Measurements from ENCODE around the gene PRRC2B.
"Not testable (repeated sequence)": the region's sequence is repeated elsewhere in the genome, so short reads cannot be mapped to it uniquely, and the experiment has no call there.

PRRC2B gene

GRCh38 chr9:131361202-131361833 lies 32.6 kb upstream of the PRRC2B start:
- no peaks in the 10 kb centered on the region for H3K9me3 ChIP-seq (ENCODE audit: insufficient read depth, low read depth, low read length)
- 89% methylated on average over 8 of the region's 8 CpGs for WGBS
- no peaks in the 10 kb centered on the region for H3K36me3 ChIP-seq (ENCODE audit: insufficient read depth, low read length)
- H3K27ac ChIP-seq (ENCODE audit: low read depth, low read length): no peak overlapping the region
- no peaks in the 10 kb centered on the region for H3K27me3 ChIP-seq (ENCODE audit: insufficient read depth, low read length)
- H3K9ac ChIP-seq (ENCODE audit: low read depth, low read length): no peak overlapping the region
- peaks cover 15% of the 10 kb centered on the region for H3K4me1 ChIP-seq (ENCODE audit: insufficient read depth, low read length)
- H3K4me3 ChIP-seq (ENCODE audit: low read length): no peak overlapping the region

DNA sequence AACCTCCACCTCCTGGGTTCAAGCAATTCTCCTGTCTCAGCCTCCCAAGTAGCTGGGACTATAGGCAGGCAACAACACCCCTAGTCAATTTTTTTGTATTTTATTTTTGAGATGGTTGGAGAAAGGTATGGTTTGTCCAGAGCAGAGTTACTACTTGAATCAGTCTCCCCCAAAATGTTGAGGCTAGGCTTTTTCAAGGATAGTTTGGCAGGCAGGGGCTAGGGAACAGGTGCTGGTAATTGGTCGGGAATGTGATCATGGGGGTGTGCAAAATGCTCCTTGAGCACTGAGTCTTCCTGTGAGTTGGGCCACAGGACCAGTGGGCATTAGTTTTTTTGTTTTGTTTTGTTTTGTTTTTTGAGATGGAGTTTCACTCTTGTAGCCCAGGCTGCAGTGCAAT lies 28.3 kb upstream of the PRRC2B start:
- no peak overlapping the region for H3K4me3 ChIP-seq (ENCODE audit: low read length)
- no peak overlapping the region for H3K27ac ChIP-seq (ENCODE audit: low read depth, low read length)
- 98% methylated on average over 1 of the region's 1 CpG for WGBS
- no peaks in the 10 kb centered on the region for H3K27me3 ChIP-seq (ENCODE audit: insufficient read depth, low read length)
- peaks cover 4% of the 10 kb centered on the region; the same call in 1 of the 2 replicates for H3K4me1 ChIP-seq (ENCODE audit: insufficient read depth, low read length)
- no peaks in the 10 kb centered on the region for H3K36me3 ChIP-seq (ENCODE audit: insufficient read depth, low read length)
- no peak overlapping the region for H3K9ac ChIP-seq (ENCODE audit: low read depth, low read length)
- no peaks in the 10 kb centered on the region for H3K9me3 ChIP-seq (ENCODE audit: insufficient read depth, low read depth, low read length)

DNA sequence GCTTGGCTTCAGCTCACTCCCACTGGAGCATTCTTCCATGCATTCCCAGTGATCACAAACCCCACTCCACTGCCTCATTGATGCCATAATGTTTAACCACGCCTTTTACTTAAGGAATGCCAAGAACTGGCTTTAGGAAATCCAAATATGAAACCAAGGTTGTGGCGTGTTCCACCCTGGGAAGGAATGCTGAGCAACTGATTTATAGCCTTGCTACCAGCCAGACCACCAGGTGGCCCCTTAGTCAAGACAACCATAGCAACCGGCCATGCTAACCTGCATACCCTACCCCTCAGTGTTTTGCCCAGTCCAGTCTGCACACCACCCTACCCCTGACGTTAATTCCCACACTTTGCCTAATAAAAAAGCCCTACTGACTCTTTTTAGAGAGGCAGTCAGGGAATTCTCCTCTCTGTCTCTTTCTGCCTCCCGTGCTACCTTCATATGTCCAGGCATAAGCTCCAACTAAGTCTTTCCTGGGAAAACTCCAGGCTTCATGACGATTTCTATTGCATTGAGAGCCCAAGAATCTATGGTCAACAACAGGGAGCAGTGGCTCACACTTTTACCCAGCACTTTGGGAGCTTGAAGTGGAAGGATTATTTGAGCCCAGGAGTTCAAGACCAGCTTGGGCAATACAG lies 27.0 kb upstream of the PRRC2B start:
- Histone ChIP-seq H3K27me3 (ENCODE audit: insufficient read depth, low read length) (no peaks in the 10 kb centered on the region), H3K4me1 (ENCODE audit: insufficient read depth, low read length) (peaks cover 4% of the 10 kb centered on the region; the same call in 1 of the 2 replicates), H3K9me3 (ENCODE audit: insufficient read depth, low read depth, low read length) (no peaks in the 10 kb centered on the region), H3K36me3 (ENCODE audit: insufficient read depth, low read length) (no peaks in the 10 kb centered on the region), H3K4me3 (ENCODE audit: low read length) (no peak overlapping the region), H3K9ac (ENCODE audit: low read depth, low read length) (no peak overlapping the region), H3K27ac (ENCODE audit: low read depth, low read length) (peak overlapping the region; percentile 24; the same call in 1 of the 2 replicates)
- WGBS: 61% methylated on average over 6 of the region's 6 CpGs

DNA sequence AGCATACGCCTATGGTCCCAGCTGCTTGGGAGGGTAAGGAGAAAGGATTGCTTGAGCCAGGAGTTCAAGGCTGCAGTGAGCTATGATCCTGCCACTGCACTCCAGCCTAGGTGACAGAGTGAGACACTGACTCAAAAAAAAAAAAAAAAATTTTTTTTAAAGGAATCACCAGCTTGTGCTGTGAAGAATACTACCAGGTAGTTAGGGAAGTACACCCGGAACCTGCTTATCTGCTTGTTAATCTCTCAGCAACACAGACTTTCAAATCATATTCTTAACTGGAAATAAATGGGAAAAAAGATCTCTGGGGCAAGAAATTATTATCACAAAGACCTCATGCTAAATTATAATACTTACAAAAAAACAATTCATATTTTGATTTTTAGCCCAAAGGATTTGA lies 26.4 kb upstream of the PRRC2B start:
- peaks cover 4% of the 10 kb centered on the region; the same call in 1 of the 2 replicates for H3K4me1 ChIP-seq (ENCODE audit: insufficient read depth, low read length)
- no peak overlapping the region for H3K27ac ChIP-seq (ENCODE audit: low read depth, low read length)
- H3K4me3 ChIP-seq (ENCODE audit: low read length): no peak overlapping the region
- no peaks in the 10 kb centered on the region for H3K27me3 ChIP-seq (ENCODE audit: insufficient read depth, low read length)
- H3K9me3 ChIP-seq (ENCODE audit: insufficient read depth, low read depth, low read length): no peaks in the 10 kb centered on the region
- WGBS: 89% methylated on average over 1 of the region's 2 CpGs
- no peak overlapping the region for H3K9ac ChIP-seq (ENCODE audit: low read depth, low read length)
- no peaks in the 10 kb centered on the region for H3K36me3 ChIP-seq (ENCODE audit: insufficient read depth, low read length)

DNA sequence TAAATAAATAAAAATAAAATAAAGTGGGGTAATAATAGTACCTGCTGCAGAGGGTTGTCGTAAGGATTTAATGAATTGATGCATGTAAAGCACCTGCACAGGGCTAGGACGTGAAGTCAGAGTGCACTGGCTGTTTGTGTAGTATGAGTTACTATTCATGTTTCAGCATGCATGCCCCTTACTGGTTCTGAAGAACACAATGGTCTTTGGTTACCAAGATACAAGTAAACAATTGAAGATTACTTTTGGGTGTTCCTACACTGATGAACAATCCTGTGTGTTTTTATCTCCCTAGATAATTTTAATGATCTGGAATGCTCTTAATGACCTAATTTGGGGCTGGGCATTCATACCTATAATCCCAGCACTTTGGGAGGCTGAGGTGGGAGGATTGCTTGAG lies 23.2 kb upstream of the PRRC2B start:
- no peaks in the 10 kb centered on the region for H3K27me3 ChIP-seq (ENCODE audit: insufficient read depth, low read length)
- no peaks in the 10 kb centered on the region for H3K36me3 ChIP-seq (ENCODE audit: insufficient read depth, low read length)
- no peak overlapping the region for H3K9ac ChIP-seq (ENCODE audit: low read depth, low read length)
- peaks cover 4% of the 10 kb centered on the region; the same call in 1 of the 2 replicates for H3K4me1 ChIP-seq (ENCODE audit: insufficient read depth, low read length)
- H3K4me3 ChIP-seq (ENCODE audit: low read length): no peak overlapping the region
- no peaks in the 10 kb centered on the region for H3K9me3 ChIP-seq (ENCODE audit: insufficient read depth, low read depth, low read length)
- no peak overlapping the region for H3K27ac ChIP-seq (ENCODE audit: low read depth, low read length)
- 87% methylated on average over 2 of the region's 2 CpGs for WGBS

- peak overlapping the region; percentile 79 for H3K4me3 ChIP-seq (ENCODE audit: low read length)
- H3K36me3 ChIP-seq (ENCODE audit: insufficient read depth, low read length); H3K27me3 ChIP-seq (ENCODE audit: insufficient read depth, low read length); H3K4me1 ChIP-seq (ENCODE audit: insufficient read depth, low read length); H3K9me3 ChIP-seq (ENCODE audit: insufficient read depth, low read depth, low read length); H3K27ac ChIP-seq (ENCODE audit: low read depth, low read length): not testable (repeated sequence)
- H3K9ac ChIP-seq (ENCODE audit: low read depth, low read length): peak overlapping the region; percentile 74
- WGBS: 67% methylated on average over 17 of the region's 17 CpGs
Observed at GRCh38 chr9:131372599-131372973, 21.3 kb upstream of the PRRC2B start.

- H3K27ac ChIP-seq (ENCODE audit: low read depth, low read length); H3K9me3 ChIP-seq (ENCODE audit: insufficient read depth, low read depth, low read length); H3K9ac ChIP-seq (ENCODE audit: low read depth, low read length); H3K4me1 ChIP-seq (ENCODE audit: insufficient read depth, low read length); H3K27me3 ChIP-seq (ENCODE audit: insufficient read depth, low read length); H3K4me3 ChIP-seq (ENCODE audit: low read length); H3K36me3 ChIP-seq (ENCODE audit: insufficient read depth, low read length): not testable (repeated sequence)
- 93% methylated on average over 4 of the region's 5 CpGs for WGBS
Observed at GRCh38 chr9:131374638-131375037, 19.2 kb upstream of the PRRC2B start.

DNA sequence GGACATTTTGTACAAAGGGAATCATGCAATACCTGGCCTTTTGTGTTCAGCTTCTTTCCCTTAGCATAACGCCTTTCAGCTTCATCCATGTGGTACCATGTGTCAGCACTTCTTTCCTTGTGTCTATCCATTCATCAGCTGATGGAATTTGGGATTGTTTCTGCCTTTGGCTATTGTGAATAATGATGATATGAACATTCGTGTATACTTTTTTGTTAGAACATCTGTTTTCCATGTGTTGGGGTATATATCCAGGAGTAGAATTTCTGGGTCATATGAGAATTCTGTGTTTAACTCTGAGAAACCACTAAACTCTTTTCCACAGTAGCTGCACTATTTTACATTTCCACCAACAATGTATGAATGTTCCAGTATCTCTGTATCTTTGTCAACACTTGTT lies 14.8 kb upstream of the PRRC2B start:
- H3K27ac ChIP-seq (ENCODE audit: low read depth, low read length): no peak overlapping the region
- no peak overlapping the region for H3K4me3 ChIP-seq (ENCODE audit: low read length)
- H3K27me3 ChIP-seq (ENCODE audit: insufficient read depth, low read length): no peaks in the 10 kb centered on the region
- peaks cover 17% of the 10 kb centered on the region for H3K4me1 ChIP-seq (ENCODE audit: insufficient read depth, low read length)
- no peaks in the 10 kb centered on the region for H3K36me3 ChIP-seq (ENCODE audit: insufficient read depth, low read length)
- H3K9me3 ChIP-seq (ENCODE audit: insufficient read depth, low read depth, low read length): no peaks in the 10 kb centered on the region
- WGBS: 92% methylated on average over 2 of the region's 2 CpGs
- no peak overlapping the region for H3K9ac ChIP-seq (ENCODE audit: low read depth, low read length)

GRCh38 chr9:131382850-131383729 lies 10.8 kb upstream of the PRRC2B start:
- Histone ChIP-seq H3K4me3 (ENCODE audit: low read length) (no peak overlapping the region), H3K4me1 (ENCODE audit: insufficient read depth, low read length) (peaks cover 17% of the 10 kb centered on the region), H3K9ac (ENCODE audit: low read depth, low read length) (no peak overlapping the region), H3K9me3 (ENCODE audit: insufficient read depth, low read depth, low read length) (no peaks in the 10 kb centered on the region), H3K36me3 (ENCODE audit: insufficient read depth, low read length) (no peaks in the 10 kb centered on the region), H3K27ac (ENCODE audit: low read depth, low read length) (peak overlapping the region; percentile 70), H3K27me3 (ENCODE audit: insufficient read depth, low read length) (no peaks in the 10 kb centered on the region)
- WGBS: 64% methylated on average over 19 of the region's 19 CpGs

DNA sequence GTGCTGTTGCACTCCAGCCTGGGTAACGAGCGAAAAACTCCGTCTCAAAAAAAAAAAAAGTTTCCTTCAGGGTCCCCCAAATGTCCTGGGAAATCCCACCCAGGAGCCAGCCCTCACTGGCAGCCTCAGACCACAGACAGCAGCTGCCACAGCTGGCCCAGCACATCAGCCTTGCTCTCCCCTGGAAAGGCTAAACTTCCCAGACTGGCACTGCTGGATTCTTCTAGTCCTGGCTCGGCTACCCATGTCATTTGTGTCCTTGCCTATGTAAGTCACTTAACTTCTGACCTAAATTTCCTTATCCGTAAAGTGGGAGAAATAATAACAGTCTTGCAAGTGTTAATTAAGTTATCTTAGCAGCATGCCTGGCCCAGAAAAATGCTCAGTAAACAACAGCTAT lies 8.6 kb upstream of the PRRC2B start:
- H3K4me1 ChIP-seq (ENCODE audit: insufficient read depth, low read length): peaks cover 17% of the 10 kb centered on the region
- 77% methylated on average over 5 of the region's 5 CpGs for WGBS
- H3K4me3 ChIP-seq (ENCODE audit: low read length): no peak overlapping the region
- no peak overlapping the region for H3K27ac ChIP-seq (ENCODE audit: low read depth, low read length)
- H3K27me3 ChIP-seq (ENCODE audit: insufficient read depth, low read length): no peaks in the 10 kb centered on the region
- H3K9me3 ChIP-seq (ENCODE audit: insufficient read depth, low read depth, low read length): no peaks in the 10 kb centered on the region
- no peak overlapping the region for H3K9ac ChIP-seq (ENCODE audit: low read depth, low read length)
- H3K36me3 ChIP-seq (ENCODE audit: insufficient read depth, low read length): no peaks in the 10 kb centered on the region

- peaks cover 17% of the 10 kb centered on the region for H3K4me1 ChIP-seq (ENCODE audit: insufficient read depth, low read length)
- no peaks in the 10 kb centered on the region for H3K27me3 ChIP-seq (ENCODE audit: insufficient read depth, low read length)
- 88% methylated on average over 6 of the region's 6 CpGs for WGBS
- H3K27ac ChIP-seq (ENCODE audit: low read depth, low read length): no peak overlapping the region
- no peak overlapping the region for H3K9ac ChIP-seq (ENCODE audit: low read depth, low read length)
- no peaks in the 10 kb centered on the region for H3K36me3 ChIP-seq (ENCODE audit: insufficient read depth, low read length)
- no peak overlapping the region for H3K4me3 ChIP-seq (ENCODE audit: low read length)
- H3K9me3 ChIP-seq (ENCODE audit: insufficient read depth, low read depth, low read length): no peaks in the 10 kb centered on the region
Observed at GRCh38 chr9:131386281-131386680, 7.6 kb upstream of the PRRC2B start.

Data from HUES64 (cell line).